Measurements from ENCODE around the gene JAG1.

The JAG1 gene

DNA sequence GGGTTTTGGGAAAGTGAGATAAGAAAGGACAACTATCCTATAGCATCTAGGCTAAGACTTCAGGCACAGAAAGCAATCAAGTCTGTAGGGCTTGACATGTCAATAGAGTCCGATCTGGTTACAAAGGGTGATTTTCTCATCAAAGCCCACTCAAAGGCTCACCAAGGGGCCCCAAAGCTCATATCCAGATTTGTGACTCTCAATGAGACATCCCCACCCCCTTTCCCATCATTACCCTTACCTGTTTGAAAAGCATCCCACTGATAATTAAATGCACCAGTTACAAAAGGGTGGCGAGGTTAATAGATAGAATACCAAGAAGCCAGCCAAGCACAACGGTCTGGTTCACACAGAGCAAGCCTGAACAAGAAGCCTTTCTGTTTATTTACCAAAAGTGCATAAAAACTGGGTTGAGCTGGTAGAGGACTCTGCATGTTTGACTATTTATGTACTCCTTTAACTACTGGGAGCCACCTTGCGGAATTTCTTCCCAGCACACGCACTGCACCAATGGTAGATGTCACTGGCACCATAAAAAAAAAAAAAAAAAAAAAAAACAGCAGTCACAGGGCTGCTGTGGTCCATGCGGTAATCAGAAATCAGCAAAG is 6.1 kb downstream of the JAG1 start:
- DNase-seq, result no peak

DNA sequence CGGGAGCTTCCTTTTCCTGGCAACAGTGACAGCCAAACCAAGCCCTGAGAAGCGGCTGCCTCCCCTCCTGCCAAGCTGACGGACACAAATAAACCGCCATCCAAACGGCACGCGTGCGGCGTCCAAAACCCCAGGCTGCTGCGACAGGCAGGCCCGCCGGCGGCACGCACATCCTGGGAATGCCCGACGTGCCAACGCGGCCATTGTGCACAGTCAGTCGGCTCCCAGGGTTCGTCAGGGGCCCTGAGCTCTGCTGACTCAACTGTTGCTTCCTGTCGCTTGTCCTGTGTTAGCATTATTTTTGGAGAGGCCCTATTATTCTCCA is 6.8 kb downstream of the JAG1 start:
- DNase-seq, result no peak

DNA sequence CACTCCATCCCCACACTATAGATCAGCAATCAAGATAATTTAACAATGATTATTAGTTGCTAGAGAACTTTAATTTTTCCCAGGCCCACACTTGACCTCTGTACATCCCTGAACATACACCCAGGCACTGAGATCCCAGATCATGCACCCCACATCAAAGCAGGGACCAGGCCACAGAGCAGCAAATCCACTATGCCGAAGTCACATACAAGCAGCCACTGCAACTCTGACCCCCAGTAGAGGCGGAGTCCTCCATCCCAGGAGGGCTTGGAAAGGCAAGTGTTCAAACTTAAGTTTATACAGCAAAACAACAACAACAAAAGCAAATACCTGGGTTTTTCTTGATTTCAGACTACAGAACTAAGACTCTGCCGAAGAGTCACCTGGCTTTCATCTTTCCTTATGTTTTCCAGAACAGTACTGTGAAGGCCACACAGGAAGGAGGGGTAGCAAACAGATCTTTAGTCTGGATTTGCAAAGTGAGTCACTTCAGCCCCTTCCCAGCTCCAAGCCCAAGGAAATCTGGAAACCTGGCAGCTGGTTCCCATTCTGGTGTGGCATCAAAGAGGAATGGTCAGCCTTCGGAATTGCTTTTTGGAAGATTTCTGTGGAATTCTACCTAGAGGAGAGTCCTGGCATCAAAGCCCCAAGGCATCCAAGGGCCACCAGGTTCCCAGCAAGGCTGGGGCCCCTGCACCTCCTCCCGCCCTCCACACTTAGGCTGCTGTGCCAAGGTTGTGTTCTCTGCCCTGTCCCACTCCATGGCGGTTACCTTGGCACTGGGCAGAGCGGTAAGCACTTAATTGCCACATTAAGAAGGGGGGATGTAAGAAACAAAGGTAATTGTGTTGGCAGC is 7.3 kb downstream of the JAG1 start:
- DNase-seq, result no peak

DNA sequence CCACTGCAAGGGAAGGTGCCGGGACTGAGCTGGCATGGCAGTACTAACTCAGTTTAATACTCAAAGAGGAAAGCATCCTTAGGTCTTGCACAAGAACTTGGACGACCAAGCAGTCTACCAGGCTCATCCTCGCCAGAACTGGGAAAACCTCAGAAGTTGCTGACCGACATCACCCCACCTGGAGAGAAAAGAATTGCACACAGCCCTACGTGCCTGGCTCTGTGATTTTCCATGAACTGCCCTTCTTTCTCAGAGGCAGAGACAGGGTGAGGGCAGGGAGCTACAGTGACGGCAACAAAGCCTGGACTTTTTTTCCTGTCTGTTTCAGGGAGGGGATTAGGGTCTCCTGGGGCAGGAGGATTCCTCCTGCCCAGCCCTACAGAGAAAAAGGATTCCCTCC is 8.0 kb downstream of the JAG1 start:
- no peak for DNase-seq

DNA sequence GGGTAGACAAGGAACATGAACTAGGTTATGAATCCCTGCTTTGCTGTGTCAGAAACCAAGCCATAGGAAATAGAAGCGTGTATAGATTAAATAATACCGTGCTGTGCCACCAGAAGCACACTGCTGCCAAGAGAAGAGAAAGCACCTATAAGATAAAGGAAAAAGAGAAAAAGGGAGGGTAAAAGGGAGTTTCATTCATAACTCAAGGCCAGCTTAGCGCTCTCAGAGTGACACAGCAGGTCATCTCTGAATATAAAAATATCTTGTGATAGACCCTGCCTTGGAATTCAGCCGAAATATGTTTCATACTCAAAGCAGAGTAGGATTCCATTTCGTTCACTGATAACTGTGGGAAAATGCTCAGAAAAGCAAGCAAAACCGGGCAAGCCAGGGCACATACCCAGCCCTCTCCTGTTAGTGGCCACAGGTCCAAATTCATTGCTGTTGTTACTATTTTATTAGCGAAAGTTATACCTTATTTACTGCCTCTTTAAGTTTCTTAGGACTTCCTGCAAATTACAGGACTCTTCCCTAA is 8.7 kb downstream of the JAG1 start:
- no peak for DNase-seq

DNA sequence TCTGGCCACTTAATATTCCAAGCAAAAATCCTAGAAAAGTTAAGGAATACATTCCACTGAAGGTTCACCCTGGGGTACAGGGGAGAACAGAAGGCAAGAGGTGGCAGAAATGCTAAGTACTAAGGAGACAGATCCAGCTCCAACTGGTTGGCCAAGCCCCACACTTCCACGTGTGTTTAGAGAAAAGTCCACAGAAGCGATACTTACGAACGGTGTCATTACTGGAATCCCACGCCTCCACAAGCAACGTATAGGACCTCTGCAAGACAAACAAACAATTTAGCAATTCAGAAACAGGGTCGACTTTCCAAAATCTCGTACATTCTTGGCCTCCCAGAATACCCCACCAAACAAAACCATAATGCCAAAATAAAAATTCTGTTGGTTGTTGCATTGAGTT is 10.0 kb downstream of the JAG1 start:
- DNase-seq, result no peak

DNA sequence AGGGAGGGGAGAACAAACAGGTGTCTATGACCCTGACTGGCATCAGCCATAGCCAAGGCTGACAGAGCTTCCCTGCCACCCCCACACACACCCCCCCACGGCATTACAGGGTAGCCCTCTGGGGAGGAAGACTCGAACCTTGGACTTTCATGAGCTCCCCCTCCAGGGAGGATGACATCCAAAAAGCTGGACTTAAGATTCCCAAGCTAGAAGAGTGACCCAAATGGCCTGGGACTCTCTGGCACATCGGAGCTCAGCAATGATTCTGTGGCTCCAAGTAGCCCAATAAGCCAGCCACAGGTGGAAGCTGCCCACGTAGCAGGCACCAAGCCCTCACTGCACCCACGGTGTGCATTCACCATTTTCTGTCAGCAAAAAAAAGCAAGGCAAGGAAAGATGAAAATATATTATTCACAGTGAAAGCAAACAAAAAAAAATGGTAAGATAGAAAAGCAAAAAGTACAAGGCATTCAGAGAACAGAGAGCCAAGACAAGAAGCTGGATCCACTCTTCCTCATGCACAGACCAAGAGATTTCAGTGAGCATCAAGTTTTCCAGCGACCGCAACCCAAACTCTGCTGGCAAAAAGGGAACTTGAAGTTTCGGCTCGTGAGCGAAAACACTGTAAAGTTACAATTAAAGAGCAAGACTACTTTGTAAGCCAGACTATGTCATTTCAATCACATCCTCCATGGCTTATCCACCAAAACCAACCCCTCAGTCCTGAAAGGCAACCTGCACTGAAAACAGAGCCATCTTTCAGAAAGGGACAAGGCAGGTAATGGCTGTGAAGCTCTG is 10.9 kb downstream of the JAG1 start:
- DNase-seq, result no peak

DNA sequence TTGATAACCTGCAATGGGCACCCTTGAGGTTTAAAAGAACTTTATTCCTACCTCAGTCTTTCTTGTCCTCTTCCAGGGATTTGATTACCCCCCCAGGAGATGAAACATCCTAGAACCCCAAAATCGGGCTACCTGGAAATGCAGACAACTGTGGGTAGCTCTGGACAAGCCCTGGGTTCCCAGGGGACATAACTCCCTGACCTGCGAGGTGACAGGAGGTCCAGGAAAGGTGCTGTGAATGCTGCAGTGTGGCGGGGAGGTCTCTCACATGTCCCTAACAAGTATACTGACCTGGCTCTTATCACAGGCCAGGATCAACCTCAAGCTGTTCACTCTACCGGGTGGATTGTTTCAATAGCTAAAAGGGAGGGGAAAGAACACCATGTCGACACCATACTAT is 11.6 kb downstream of the JAG1 start:
- DNase-seq, result no peak

DNA sequence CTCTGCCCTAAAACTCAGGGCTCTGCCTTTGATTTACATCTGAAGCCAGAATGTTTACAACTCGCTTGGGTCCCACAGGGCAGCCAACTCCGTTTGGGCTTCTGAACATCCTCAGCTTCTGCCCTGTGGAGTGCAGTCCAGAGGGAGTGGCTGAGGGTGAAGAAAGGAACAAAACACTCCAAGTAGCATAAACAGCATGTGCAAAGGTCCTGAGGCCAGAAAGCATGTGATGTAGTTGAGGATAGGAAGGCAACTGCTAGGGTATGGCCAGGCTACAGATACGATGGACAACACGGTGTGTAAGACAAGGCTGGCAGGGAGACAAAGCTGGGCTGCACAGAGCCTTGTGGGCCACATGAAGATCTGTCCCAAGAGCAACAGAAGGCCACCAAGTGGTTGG is 12.5 kb downstream of the JAG1 start:
- DNase-seq, result no peak

DNA sequence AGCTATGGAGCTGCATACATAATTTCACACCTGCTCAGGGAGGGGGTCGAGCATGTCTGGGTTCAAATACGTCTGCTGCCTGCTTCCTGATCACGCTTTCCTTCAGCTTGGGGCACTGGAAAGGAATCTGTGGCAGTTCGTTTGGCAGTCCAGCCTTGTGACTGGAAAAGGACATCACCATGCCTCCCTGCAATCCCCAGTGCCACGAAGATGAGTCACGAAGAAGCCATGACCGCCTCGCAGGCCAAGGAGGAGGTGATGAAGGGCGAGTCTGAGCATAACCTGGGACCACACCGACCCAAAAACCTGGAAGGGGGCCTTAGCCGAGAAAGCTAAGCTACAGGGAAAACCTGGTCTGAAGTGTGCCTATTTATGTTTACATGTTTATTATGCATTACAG is 13.1 kb downstream of the JAG1 start:
- DNase-seq, result no peak

DNA sequence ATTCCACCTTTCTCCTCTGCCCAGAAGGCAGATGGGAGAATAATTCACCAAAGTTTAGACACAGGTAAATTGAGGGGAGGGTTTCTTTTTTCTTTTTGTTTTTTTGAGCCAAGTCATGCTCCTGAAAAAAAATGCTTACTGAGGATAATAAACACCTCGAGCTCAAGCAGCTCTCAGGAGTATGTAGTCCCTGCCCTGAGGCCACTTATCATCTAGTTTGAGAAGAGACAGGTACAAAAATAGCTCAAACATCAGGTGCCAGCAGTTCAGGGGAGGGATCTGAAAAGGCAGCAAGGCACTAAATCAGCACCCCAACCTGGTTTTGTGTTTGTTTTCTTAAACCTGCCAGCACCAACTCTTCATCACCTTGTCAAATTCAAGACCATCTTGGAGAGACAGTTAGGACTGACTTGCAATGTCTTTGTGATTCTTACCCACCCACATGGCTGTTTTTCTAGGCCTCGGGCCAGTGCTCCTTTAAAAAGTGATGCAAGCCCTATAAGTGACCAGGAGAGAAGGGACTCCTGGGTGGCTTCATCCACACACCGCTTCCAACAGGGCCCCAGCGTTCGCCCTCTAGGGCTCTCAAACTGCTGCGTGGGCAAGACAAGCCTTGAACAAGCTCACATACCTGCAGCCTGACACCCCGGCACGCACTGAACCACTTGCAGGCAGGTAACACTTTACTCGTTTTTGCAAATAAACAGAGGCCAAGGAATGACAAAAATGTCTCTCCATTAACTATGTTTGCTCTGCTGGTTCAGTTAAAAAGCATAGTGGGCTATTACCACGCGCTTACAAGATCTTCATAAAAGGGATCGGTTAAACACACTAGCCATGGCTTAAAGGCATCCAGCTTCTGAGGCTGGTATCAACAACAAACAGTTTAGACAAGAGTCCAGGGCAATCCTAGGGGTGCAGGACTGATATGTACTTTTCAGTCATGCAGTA is 13.9 kb downstream of the JAG1 start:
- no peak for DNase-seq

DNA sequence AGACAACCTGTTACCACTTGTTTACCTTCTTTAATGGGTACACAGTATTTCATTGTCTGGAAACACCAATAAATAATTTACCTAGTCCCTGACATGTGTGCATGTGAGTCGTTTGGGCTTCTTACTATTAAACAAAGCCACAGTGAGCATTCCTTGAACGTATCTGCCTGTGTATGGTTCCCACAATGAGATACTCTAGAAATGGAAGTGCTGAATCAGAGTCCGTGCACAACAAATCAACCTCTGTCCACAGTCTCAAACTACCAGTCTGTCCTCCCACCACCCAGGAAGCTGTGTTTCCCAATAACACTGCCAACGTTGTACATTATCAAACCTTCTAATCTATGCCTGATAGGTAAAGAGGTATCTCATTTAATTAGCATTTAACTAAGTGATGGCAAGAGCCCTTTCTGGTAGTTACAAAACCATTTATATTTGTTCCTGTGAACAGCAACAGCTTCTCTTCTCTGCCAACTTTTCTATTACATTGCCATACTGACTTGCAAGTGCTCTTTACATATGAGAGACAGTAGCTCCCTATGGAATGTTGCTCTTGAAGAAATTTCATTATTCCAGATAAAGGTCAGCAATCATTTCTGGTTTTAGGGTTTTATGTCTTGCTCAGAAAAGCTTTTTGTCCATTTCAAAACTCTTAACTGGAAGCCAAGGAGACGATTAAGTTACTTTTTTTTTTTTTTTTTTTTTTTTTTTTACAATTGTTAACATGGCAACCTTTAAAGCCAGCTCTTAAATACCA is 14.7 kb downstream of the JAG1 start:
- DNase-seq, result no peak

DNA sequence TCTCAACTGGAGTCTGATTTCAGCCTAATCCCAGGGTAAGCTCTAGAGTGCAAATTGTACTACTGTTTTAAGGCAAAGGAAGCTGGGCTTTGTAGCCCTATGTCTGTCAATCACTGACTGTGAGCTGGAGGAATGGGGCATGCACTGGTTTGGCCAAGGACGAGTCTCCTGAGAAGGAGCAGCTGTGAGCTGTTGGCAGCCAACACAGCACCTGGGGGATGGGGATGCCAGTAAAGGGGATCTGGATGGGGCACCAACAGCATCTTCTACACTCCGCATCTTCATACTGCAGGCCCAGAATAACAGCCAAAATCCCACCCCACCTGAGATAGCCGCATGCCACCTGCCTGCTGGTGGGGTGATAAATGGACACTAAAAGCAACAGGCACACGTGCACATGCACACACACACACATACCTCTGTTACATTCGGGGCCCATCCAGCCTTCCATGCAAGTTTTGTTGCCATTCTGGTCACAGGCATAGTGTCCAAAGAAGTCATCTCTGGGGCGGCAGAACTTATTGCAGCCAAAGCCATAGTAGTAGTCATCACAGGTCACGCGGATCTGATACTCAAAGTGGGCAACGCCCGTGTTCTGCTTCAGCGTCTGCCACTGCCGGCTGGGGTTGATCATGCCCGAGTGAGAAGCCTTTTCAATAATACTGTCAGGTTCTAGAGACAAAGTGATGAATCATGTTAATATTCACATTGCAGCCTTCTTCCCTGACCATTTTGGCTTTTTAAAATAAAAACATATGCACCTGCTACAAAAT is 15.6 kb downstream of the JAG1 start:
- no peak for DNase-seq

DNA sequence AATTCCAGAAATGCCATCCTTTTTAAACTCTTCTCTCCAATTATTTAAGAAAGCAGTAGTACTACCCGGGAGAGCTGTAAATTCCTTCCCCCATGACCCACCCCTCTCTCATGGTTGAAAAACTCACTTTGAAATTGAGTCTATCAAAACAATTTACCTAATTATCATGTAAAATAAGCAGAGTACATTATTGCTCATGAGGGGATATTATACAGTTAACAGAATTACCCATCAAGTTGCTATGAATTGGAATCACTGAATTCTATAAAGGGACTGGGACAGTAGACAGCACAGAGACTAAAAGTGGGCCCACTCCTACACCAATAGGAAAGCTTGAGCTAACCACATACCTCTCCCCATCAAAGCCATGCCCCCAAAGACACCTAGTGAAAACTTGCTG is 16.3 kb downstream of the JAG1 start:
- no peak for DNase-seq

DNA sequence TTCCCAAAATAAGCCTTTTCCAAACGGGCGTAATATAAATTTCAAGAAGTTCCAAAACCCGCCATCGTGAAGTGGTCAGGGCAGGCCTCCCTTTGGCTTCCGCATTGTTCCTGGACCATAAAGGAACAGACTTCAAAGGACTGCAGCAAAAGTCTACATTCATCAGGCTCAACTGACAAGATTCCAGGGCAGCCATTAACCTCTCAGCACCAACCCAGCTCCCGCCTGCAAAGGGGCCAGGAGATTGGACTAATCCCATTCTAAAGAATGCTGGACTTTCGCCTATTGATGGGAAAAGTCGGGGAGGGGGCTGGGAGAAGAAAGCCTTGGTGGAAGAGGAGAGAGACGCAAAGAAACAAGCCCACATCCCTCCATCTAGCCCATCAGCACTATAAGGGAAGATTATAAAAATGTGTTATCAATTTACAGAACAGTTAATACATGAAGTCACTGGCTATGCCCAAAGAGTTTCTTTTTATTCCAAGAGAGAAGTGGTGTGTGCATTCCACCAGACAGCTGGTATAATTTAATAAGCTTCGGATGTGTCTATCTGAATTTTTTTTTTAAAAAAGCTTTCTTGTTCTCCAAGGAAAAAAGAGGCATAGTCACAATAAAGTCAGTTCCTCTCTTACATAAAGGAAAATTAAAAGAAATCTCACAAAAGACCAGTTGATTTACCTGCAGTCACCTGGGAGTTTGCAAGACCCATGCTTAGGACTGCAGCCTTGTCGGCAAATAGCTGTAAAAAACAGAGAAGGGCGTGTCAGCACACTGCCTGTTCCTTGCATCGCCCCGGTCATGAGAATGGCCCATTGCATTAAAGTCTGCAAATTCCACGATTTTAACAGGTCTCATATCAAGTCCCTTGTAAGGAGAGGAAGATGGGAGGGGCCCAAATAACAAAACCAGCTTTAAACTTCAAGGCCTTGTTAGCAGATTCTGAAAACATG is 17.8 kb downstream of the JAG1 start:
- DNase-seq, result no peak

DNA sequence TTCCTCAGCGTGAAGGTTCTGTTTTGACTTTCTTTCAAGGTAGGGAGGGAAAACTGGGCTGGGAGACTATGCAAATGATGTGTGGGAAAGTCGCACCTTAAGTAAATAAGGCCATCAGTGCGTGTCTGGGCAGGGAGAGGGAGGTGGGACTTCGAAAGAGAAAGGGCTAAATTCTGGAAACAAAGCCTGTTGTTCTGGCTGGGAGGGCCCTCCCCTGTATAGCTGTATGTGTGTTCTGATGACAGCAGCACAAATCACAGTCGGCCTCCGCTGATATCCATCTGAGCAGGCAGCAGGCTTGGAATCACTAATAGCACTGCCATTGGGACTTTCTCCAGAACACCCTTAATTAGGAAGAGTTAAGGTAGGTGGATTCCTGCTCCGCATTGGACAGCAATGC is 19.2 kb downstream of the JAG1 start:
- DNase-seq, result no peak

DNA sequence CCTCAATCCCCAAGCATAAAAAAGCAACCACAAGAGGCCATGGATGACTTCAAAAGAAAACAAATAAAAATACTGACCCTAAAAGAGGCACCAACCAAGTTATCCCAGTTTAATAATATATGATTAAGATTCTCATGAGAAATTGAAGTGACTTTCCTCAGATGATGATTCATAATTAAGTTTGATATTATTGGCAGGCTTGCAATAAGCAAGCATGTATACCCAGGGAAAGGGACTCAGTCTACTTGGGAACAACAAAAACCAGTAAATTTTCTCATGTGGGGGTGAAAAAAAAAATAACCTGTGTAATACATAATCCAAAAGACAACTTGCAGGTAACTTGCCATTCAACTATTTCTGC is 19.6 kb downstream of the JAG1 start:
- DNase-seq, result no peak

DNA sequence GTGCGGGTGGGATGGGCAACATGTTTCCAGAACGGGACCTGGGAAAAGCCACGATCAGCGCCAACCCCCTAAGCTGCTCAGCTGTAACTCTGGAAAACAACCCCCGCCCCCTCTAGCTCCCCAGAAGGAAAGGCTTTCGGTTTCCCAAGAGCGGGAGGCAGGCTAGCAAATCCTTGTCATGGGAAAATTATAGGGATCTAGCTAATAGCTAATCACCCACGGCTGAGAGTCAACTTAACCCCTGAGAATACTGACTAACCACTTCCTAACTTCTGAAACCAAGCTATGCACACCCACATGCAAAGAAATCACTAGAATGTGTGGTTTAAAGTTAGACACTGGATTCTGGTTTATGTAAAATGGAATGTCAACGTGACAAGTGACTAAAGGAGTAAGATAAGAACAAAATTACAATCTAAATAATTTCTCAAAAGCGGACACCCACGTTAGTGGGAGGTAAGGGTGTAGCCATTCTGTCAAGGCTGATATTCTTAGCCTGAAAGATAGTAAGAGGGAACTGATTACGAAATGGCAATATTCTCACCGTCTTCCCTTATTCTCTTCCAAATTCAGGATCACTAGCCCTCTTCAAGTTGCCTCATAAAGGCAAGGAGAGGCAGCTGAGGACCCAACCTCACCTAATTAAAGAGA is 20.1 kb downstream of the JAG1 start:
- no peak for DNase-seq

DNA sequence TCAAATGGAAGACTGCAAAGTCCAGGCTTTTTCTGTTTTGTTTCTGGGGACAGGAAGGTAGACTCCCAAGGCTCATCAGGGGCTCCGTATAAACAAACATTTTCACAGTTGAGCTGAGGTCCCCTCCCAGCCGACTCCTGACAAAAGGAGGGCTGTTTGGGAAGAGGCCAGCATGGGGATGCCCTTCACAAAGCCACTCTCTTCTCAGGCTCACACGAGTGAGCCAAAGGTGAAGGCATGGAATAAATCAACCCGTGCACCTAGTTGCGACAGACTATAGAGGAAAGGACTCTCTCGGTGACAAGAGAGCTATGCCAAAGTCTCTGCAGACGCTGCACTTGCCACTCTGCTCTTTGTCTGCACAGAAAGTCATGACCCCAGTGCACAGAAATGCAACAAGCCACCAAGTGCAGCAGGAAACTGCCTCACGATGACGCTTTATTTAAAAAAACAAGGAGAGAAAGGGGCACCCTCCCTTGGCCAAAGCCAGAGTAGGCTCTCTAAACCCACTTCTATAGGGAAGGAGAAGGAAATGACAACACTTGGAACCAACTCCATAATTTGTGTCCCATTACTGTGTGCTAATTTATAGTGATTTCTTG is 21.0 kb downstream of the JAG1 start:
- no peak for DNase-seq
